ENCODE data around the gene RIC8A.

DNA sequence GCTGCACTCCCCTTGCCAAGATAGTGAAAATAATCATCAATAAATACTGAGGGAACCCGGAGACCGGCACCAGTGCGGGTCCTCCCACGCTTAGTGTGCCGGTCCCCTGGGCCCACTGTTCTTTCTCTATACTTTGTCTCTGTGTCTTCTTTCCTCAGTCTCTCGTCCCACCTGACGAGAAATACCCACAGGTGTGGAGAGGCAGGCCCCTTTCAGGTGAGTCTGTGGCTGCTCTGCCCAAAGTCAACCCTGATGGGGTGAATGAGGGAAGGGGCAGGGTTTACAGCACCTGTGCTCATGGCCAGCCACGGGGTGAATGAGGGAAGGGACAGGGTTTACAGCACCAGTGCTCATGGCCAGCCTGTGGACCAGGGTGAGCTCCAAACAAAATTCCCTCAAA, 5.0 kb upstream of the RIC8A start:
- TF ChIP-seq, protein P1, sequence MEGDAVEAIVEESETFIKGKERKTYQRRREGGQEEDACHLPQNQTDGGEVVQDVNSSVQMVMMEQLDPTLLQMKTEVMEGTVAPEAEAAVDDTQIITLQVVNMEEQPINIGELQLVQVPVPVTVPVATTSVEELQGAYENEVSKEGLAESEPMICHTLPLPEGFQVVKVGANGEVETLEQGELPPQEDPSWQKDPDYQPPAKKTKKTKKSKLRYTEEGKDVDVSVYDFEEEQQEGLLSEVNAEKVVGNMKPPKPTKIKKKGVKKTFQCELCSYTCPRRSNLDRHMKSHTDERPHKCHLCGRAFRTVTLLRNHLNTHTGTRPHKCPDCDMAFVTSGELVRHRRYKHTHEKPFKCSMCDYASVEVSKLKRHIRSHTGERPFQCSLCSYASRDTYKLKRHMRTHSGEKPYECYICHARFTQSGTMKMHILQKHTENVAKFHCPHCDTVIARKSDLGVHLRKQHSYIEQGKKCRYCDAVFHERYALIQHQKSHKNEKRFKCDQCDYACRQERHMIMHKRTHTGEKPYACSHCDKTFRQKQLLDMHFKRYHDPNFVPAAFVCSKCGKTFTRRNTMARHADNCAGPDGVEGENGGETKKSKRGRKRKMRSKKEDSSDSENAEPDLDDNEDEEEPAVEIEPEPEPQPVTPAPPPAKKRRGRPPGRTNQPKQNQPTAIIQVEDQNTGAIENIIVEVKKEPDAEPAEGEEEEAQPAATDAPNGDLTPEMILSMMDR (conservative IDR thresholded peaks at IDR 0.05; ENCODE audit: low read depth, low read length): no peak
- TF ChIP-seq EZH2 (IDR thresholded peaks at IDR 0.05; ENCODE audit: low read length, unreplicated experiment): no peak

All from PC-3 (cell line).